GM12872 (cell line): ENCODE results near the gene COG8.
A peak's percentile ranks its signal among the peaks of the same experiment; 100 is the strongest.

Source experiments
- CTCF ChIP-seq: IDR thresholded peaks from 3 replicates; pipeline ENCODE4 v1.5.1; 2011; ENCODE audit warnings: low read depth, mild to moderate bottlenecking, low read length, moderate library complexity; ENCODE audit not compliant: insufficient read depth

Gene COG8

DNA sequence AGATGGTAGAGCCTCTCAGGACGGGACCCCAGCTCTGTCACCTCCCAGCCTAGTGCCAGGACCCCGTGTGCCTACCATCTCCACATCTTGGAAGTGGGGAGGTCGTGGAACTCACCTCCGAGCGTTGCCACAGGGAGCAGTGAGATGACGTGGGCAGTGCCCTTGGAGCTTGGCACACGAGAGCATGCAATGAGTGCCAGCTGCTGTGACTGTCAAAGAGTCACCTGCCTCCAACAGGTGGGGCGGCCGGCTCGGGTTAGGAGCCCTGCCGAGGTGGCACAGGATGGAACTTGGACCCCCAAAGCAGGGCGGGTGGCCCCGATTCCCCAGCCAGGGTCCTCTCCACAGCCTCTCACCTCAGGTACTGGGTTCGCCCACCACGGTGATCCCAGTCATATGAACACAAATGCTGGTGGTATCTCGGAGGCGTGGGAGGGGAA lies 22.7 kb downstream of the COG8 start:
- no peak for TF ChIP-seq CTCF

GRCh38 chr16:69315486-69316311 lies 23.7 kb downstream of the COG8 start:
- TF ChIP-seq CTCF = no peak

- no peak for TF ChIP-seq CTCF
Observed at GRCh38 chr16:69314534-69314933, 24.8 kb downstream of the COG8 start.

- no peak for TF ChIP-seq CTCF
Observed at GRCh38 chr16:69313469-69313868, 25.9 kb downstream of the COG8 start.

GRCh38 chr16:69311533-69312387 lies 27.6 kb downstream of the COG8 start:
- no peak for TF ChIP-seq CTCF

- peak; percentile 89 for TF ChIP-seq CTCF
Observed at GRCh38 chr16:69310653-69311532, 28.5 kb downstream of the COG8 start, which contains the start of gene VPS4A. VPS4A (plus strand) TSS chr16:69311350; CDS start chr16:69311512, 162 bp downstream.
